HEK293 (cell line): ENCODE measurements around the gene AP3B2.

Source experiments
- CTCF ChIA-PET: fragments of 350-600 bp; formaldehyde crosslinking; extraction: SDS; loops from one replicate; lab custom pipeline; 2021; ENCODE audit warnings: antibody characterized with exemption; lab: Yijun Ruan, JAX
- POLR2A ChIA-PET: fragments of 300-600 bp; formaldehyde crosslinking; extraction: SDS; loops from one replicate; lab custom pipeline; 2020; ENCODE audit warnings: antibody characterized with exemption, inconsistent platforms; lab: Yijun Ruan, JAX
- H3K27ac ChIP-seq: fragments of 200-500 bp; sonication (Bioruptor generic); 2 replicates; pipeline ENCODE4 v1.5.1; 2014; ENCODE audit warnings: low read depth, low read length, control low read depth, inconsistent platforms; ENCODE audit errors: extremely low read depth
- H3K36me3 ChIP-seq, 2 experiments: fragments of 200-500 bp in 1 of 2; sonication (Bioruptor generic) in 1 of 2; 1 replicate in 1 of 2; 2 replicates in 1 of 2; pipeline ENCODE4 v1.5.1; 2014 to 2017; ENCODE audit warnings: inconsistent platforms in 2 of 2, low read length in 2 of 2; ENCODE audit not compliant: control insufficient read depth in 2 of 2, insufficient read depth in 1 of 2
- H3K4me1 ChIP-seq: fragments of 200-500 bp; sonication (Bioruptor generic); 2 replicates; pipeline ENCODE4 v1.5.1; 2014; ENCODE audit warnings: mild to moderate bottlenecking, low read length, inconsistent platforms; ENCODE audit not compliant: control insufficient read depth, insufficient read depth
- H3K4me3 ChIP-seq: 2 replicates; pipeline ENCODE4 v1.5.1; 2011; ENCODE audit warnings: low read depth, mild to moderate bottlenecking, control low read depth, low read length, moderate library complexity
- H3K9me3 ChIP-seq: fragments of 200-500 bp; sonication (Bioruptor generic); 2 replicates; pipeline ENCODE4 v1.5.1; 2014; ENCODE audit warnings: low read depth, low read length, inconsistent platforms; ENCODE audit not compliant: control insufficient read depth, insufficient read depth
- GLIS2 ChIP-seq: fragments of 450-650 bp; formaldehyde crosslinking; IDR thresholded peaks from 2 replicates; pipeline ENCODE4 v1.5.1; 2016; ENCODE audit warnings: missing biosample characterization, missing genetic modification characterization
- OSR2 ChIP-seq: fragments of 450-650 bp; formaldehyde crosslinking; IDR thresholded peaks from 2 replicates; pipeline ENCODE4 v1.5.1; 2016; ENCODE audit warnings: missing biosample characterization, missing genetic modification characterization
- RBAK ChIP-seq: fragments of 450-650 bp; formaldehyde crosslinking; IDR thresholded peaks from 2 replicates; pipeline ENCODE4 v1.5.1; 2016; ENCODE audit warnings: missing biosample characterization, missing genetic modification characterization
- SCRT1 ChIP-seq: fragments of 450-650 bp; formaldehyde crosslinking; IDR thresholded peaks from 2 replicates; pipeline ENCODE4 v1.5.1; 2016; ENCODE audit warnings: missing biosample characterization, missing genetic modification characterization, borderline replicate concordance
- SCRT2 ChIP-seq: fragments of 450-650 bp; formaldehyde crosslinking; IDR thresholded peaks from 2 replicates; pipeline ENCODE4 v1.5.1; 2016; ENCODE audit warnings: missing biosample characterization, missing genetic modification characterization
- TRIM28 ChIP-seq: IDR thresholded peaks from 2 replicates; pipeline ENCODE4 v1.6.1; 2011; ENCODE audit warnings: low read length, control low read depth, borderline replicate concordance
- ZBTB21 ChIP-seq: fragments of 450-650 bp; formaldehyde crosslinking; IDR thresholded peaks from 2 replicates; pipeline ENCODE4 v1.5.1; 2017; ENCODE audit warnings: missing biosample characterization, missing genetic modification characterization
- ZBTB48 ChIP-seq: fragments of 450-650 bp; formaldehyde crosslinking; IDR thresholded peaks from 2 replicates; pipeline ENCODE4 v1.5.1; 2016; ENCODE audit warnings: missing biosample characterization, missing genetic modification characterization
- ZNF133 ChIP-seq: fragments of 450-650 bp; formaldehyde crosslinking; IDR thresholded peaks from 2 replicates; pipeline ENCODE4 v1.5.1; 2016; ENCODE audit warnings: missing biosample characterization, missing genetic modification characterization
- ZNF155 ChIP-seq: fragments of 450-650 bp; formaldehyde crosslinking; IDR thresholded peaks from 2 replicates; pipeline ENCODE4 v1.5.1; 2016; ENCODE audit warnings: missing biosample characterization, missing genetic modification characterization
- ZNF174 ChIP-seq: fragments of 450-650 bp; formaldehyde crosslinking; IDR thresholded peaks from 2 replicates; pipeline ENCODE4 v1.5.0; 2017; ENCODE audit warnings: missing biosample characterization, mild to moderate bottlenecking, missing genetic modification characterization
- ZNF175 ChIP-seq: fragments of 450-650 bp; formaldehyde crosslinking; IDR thresholded peaks from 2 replicates; pipeline ENCODE4 v1.5.1; 2016; ENCODE audit warnings: missing biosample characterization, missing genetic modification characterization
- ZNF214 ChIP-seq: fragments of 450-650 bp; formaldehyde crosslinking; IDR thresholded peaks from 2 replicates; pipeline ENCODE4 v1.5.1; 2017; ENCODE audit warnings: missing biosample characterization, mild to moderate bottlenecking, missing genetic modification characterization, borderline replicate concordance
- ZNF292 ChIP-seq: fragments of 450-650 bp; formaldehyde crosslinking; IDR thresholded peaks from 2 replicates; pipeline ENCODE4 v1.5.1; 2016; ENCODE audit warnings: low read depth, missing biosample characterization, missing genetic modification characterization, borderline replicate concordance
- ZNF302 ChIP-seq: fragments of 450-650 bp; formaldehyde crosslinking; IDR thresholded peaks from 2 replicates; pipeline ENCODE4 v1.5.1; 2016; ENCODE audit warnings: missing biosample characterization, missing genetic modification characterization, low read depth
- ZNF404 ChIP-seq: fragments of 450-650 bp; formaldehyde crosslinking; IDR thresholded peaks from 2 replicates; pipeline ENCODE4 v1.5.1; 2017; ENCODE audit warnings: missing biosample characterization, missing genetic modification characterization
- ZNF473 ChIP-seq: fragments of 450-650 bp; formaldehyde crosslinking; IDR thresholded peaks from 2 replicates; pipeline ENCODE4 v1.5.1; 2017; ENCODE audit warnings: missing biosample characterization, missing genetic modification characterization
- ZNF514 ChIP-seq: fragments of 450-650 bp; formaldehyde crosslinking; IDR thresholded peaks from 2 replicates; pipeline ENCODE4 v1.5.1; 2016; ENCODE audit warnings: missing biosample characterization, missing genetic modification characterization
- ZNF585B ChIP-seq: fragments of 450-650 bp; formaldehyde crosslinking; IDR thresholded peaks from 2 replicates; pipeline ENCODE4 v1.5.1; 2016; ENCODE audit warnings: missing biosample characterization, missing genetic modification characterization
- ZNF610 ChIP-seq: fragments of 450-650 bp; formaldehyde crosslinking; IDR thresholded peaks from 2 replicates; pipeline ENCODE4 v1.5.1; 2016; ENCODE audit warnings: missing biosample characterization, missing genetic modification characterization, borderline replicate concordance
- ZNF658 ChIP-seq: fragments of 450-650 bp; formaldehyde crosslinking; IDR thresholded peaks from 2 replicates; pipeline ENCODE4; 2016; ENCODE audit warnings: missing biosample characterization, missing genetic modification characterization
- ZNF670 ChIP-seq: fragments of 450-650 bp; formaldehyde crosslinking; IDR thresholded peaks from 2 replicates; pipeline ENCODE4 v1.5.1; 2016; ENCODE audit warnings: missing biosample characterization, missing genetic modification characterization, low read depth
- ZNF707 ChIP-seq: fragments of 450-650 bp; formaldehyde crosslinking; IDR thresholded peaks from 2 replicates; pipeline ENCODE4 v1.5.1; 2016; ENCODE audit warnings: missing biosample characterization, missing genetic modification characterization
- ZNF785 ChIP-seq: fragments of 450-650 bp; formaldehyde crosslinking; IDR thresholded peaks from 2 replicates; pipeline ENCODE4 v1.5.1; 2016; ENCODE audit warnings: missing biosample characterization, missing genetic modification characterization
- ZNF792 ChIP-seq: fragments of 450-650 bp; formaldehyde crosslinking; IDR thresholded peaks from 2 replicates; pipeline ENCODE4 v1.5.1; 2016; ENCODE audit warnings: missing biosample characterization, missing genetic modification characterization
- ZXDB ChIP-seq: fragments of 450-650 bp; formaldehyde crosslinking; IDR thresholded peaks from 2 replicates; pipeline ENCODE4 v1.5.1; 2016; ENCODE audit warnings: missing biosample characterization, missing genetic modification characterization
- TF ChIP-seq, protein P1 (sequence below): fragments of 450-650 bp; formaldehyde crosslinking; IDR thresholded peaks from 2 replicates; pipeline ENCODE4 v1.5.1; 2017; ENCODE audit warnings: missing biosample characterization, missing genetic modification characterization

The AP3B2 gene

GRCh38 chr15:82635798-82636197 lies 73.9 kb downstream of the AP3B2 start:
- no peaks in the 10 kb centered on the region for H3K4me1 ChIP-seq
- no peaks in the 10 kb centered on the region for H3K9me3 ChIP-seq
- H3K36me3 ChIP-seq, result no peaks in the 10 kb centered on the region
- H3K27ac ChIP-seq, result no peak overlapping the region
- CTCF ChIA-PET, result no interaction called here
- POLR2A ChIA-PET, result no interaction called here
- no peak for TF ChIP-seq ZBTB21
- TF ChIP-seq OSR2 (tag by site-specific recombination), result no peak
- 0 out of 2 replicates have a peak, but pooled peaks have one; percentile 35 for TF ChIP-seq SCRT2
- no peak for TF ChIP-seq ZNF670 (tag by site-specific recombination)
- no peak for TF ChIP-seq ZNF302
- TF ChIP-seq, all 188 proteins: peak for 1
- no peak overlapping the region for H3K4me3 ChIP-seq

DNA sequence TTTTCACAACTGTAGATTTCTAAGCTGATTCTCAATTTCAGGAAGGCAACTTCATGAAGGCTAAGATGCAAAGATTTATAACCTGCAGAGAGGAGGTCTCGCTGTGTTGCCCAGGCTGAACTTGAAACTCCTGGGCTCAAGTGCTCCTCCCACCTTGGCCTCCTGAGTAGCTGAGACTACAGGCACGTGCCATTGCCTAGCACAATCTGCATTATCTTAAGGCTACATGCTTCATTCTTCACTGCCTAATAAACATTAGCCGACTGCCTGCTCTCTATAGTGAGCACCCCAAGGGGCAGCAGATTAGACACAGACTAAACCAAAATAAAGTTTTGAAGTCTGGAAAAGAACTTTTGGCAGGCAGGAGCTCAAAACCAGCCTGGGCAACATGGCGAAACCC lies 79.6 kb downstream of the AP3B2 start:
- ChIA-PET CTCF (no interaction called here), POLR2A (no interaction called here)
- Histone ChIP-seq H3K36me3 (no peaks in the 10 kb centered on the region), H3K27ac (no peak overlapping the region), H3K9me3 (no peaks in the 10 kb centered on the region), H3K4me3 (no peak overlapping the region)
- TF ChIP-seq ZNF514 (tag by site-specific recombination) (no peak), ZNF174 (no peak), ZNF473 (tag by site-specific recombination) (no peak), ZNF155 (tag by site-specific recombination) (no peak), TRIM28 (no peak), SCRT2 (no peak), ZXDB (tag by site-specific recombination) (no peak), ZNF785 (tag by site-specific recombination) (no peak), ZBTB48 (tag by site-specific recombination) (no peak), ZNF658 (no peak)
- TF ChIP-seq, all 188 proteins: peak for 0
- no peaks in the 10 kb centered on the region for H3K4me1 ChIP-seq

- POLR2A ChIA-PET, result interaction anchor here (1.4 kb wide), 1 partner anchor 85 kb away, joined by 4 read pairs; the partner anchor contains the start of gene RPS17
- H3K9me3 ChIP-seq, result no peaks in the 10 kb centered on the region
- TF ChIP-seq ZNF585B, result no peak
- no peak for TF ChIP-seq ZNF792
- TF ChIP-seq ZNF707 (tag by site-specific recombination), result no peak
- no peak for TF ChIP-seq ZNF610
- no peak for TF ChIP-seq ZNF214 (tag by site-specific recombination)
- no peak for TF ChIP-seq RBAK (tag by site-specific recombination)
- TF ChIP-seq ZNF292 (tag by site-specific recombination), result no peak
- TF ChIP-seq ZNF404 (tag by site-specific recombination), result no peak
- TF ChIP-seq ZNF133 (tag by site-specific recombination), result no peak
- TF ChIP-seq, protein P1, sequence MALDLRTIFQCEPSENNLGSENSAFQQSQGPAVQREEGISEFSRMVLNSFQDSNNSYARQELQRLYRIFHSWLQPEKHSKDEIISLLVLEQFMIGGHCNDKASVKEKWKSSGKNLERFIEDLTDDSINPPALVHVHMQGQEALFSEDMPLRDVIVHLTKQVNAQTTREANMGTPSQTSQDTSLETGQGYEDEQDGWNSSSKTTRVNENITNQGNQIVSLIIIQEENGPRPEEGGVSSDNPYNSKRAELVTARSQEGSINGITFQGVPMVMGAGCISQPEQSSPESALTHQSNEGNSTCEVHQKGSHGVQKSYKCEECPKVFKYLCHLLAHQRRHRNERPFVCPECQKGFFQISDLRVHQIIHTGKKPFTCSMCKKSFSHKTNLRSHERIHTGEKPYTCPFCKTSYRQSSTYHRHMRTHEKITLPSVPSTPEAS (tag by site-specific recombination), result no peak
- TF ChIP-seq SCRT1, result no peak
- TF ChIP-seq ZNF175 (tag by site-specific recombination), result no peak
- TF ChIP-seq GLIS2 (tag by site-specific recombination), result no peak
- H3K27ac ChIP-seq, result no peak overlapping the region
- CTCF ChIA-PET, result no interaction called here
- H3K4me1 ChIP-seq, result no peaks in the 10 kb centered on the region
- H3K36me3 ChIP-seq, result no peaks in the 10 kb centered on the region
- no peak overlapping the region for H3K4me3 ChIP-seq
Measured at GRCh38 chr15:82625136-82625535, 84.5 kb downstream of the AP3B2 start.
